Measurements from ENCODE around the gene ABHD16A. TPM values are rescaled to one million over a fixed set of nuclear protein-coding genes. Genes with fewer than 3 reads are reported as not detected.
A peak's percentile ranks its signal among the peaks of the same experiment; 100 is the strongest.

ABHD16A gene
- total and polyA plus RNA-seq, 2 of the 13 experiments (the other 11 are each of a cell fraction or from before 2014, with no cell fraction given) = 43.5 to 45.4 TPM

DNA sequence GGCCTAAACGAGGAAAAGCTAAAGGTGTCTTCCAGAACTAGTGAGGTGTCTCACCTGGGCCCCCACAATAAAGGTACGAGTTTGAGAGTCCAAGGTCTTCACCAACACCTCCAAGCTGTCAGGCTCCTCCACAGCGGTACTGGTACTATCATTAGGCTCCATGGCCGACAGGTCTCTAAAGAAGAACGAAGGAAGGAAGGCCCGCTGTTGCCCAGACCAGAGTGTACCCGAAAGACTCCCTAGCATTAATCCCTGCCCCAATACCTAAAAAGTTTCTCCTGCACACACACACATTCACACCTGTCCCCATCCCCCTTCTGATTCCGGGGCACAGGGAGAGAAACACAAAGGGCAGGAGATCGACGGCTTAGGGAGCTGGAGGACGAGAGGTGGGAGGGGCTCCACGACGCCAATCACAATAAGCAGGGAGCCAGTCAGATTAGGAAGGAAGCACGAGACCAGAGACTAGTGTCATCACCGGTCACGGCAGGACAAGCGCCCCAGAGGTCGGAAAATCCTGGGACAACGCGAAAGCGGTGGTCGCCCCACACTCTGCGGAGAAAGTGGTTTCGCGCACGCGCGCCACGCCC, 51.4 kb downstream of the ABHD16A start (continued):
- peak; percentile 13; the same call in 1 of the 2 replicates for TF ChIP-seq HNF1B (CRISPR knock-in tag; IDR thresholded peaks at IDR 0.05)
- peak; percentile 7; the same call in 1 of the 2 replicates for TF ChIP-seq MXD4 (CRISPR knock-in tag; IDR thresholded peaks at IDR 0.05)
- 0 out of 2 replicates have a peak, but pooled peaks have one; percentile 20 for TF ChIP-seq REL (CRISPR knock-in tag; conservative IDR thresholded peaks at IDR 0.05)

DNA sequence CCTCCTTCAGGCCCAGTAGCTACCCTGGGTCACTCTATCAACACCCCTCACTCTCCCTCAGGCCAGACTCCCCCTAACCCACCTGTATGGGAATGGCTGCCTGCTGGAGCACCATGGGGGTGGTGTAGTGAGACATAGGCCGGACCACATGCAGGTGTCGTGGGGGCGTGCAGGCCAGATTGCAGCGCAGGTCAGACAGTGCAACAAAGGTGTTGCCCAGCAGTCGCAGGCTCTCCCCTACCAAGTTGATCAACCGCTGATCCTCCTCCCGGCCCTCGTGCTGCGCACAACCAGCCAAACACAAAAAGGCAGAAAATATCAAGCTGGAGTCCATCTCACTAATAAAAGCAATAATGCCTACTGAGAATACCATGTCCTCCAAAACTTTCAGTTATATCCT, 57.8 kb downstream of the ABHD16A start:
- Histone ChIP-seq H3K4me2 (ENCODE audit: low read depth, low read length) (no peak overlapping the region), H4K20me1 (ENCODE audit: insufficient read depth, low read length) (no peaks in the 10 kb centered on the region), H3K4me3 (replicated peaks in 1 of 3; ENCODE audit: insufficient read depth in 1 of 3, low read depth in 2 of 3, low read length in 3 of 3) (no peak overlapping the region), H2AFZ (ENCODE audit: low read length) (no peak overlapping the region), H3K79me2 (ENCODE audit: insufficient read depth, low read length) (peaks cover 23% of the 10 kb centered on the region), H3K36me3 (replicated peaks in 1 of 2; ENCODE audit: control insufficient read depth in 1 of 2, insufficient read depth in 2 of 2, low read length in 2 of 2) (peaks cover 69 to 91% of the 10 kb centered on the region in 2 experiments), H3K9ac (ENCODE audit: insufficient read depth, low read depth, low read length) (no peak overlapping the region), H3K27ac (ENCODE audit: extremely low read length, insufficient read depth, low read length) (no peak overlapping the region), H3K27me3 (ENCODE audit: control insufficient read depth in 1 of 2, insufficient read depth in 2 of 2, low read length in 2 of 2) (no peaks in the 10 kb centered on the region), H3K9me3 (ENCODE audit: low read length) (no peaks in the 10 kb centered on the region), H3K4me1 (ENCODE audit: insufficient read depth, low read length) (peaks cover 37% of the 10 kb centered on the region)
- FAIRE-seq (no peak), DNase-seq (ENCODE audit: low spot score) (no peak), ATAC-seq (no peak)
- ChIA-PET POLR2A (interaction anchor here (0.9 to 3.6 kb wide), 5 partner anchors 9 to 24 kb away, joined by 3 to 104 read pairs (median 30); partner anchors contain the start of genes APOM, BAG6, C6orf47 and CSNK2B), CTCF (ENCODE audit: low intra/inter-chr PET ratio, low total read pairs) (no interaction called here)
- BruUV-seq (replicated peaks) = no TSS peak
- WGBS (ENCODE audit: low lambda C conversion rate) = 97% methylated on average over 9 of the region's 9 CpGs
- intact Hi-C loops (cut with micrococcal nuclease; ENCODE audit: unreplicated experiment) = no loop called here
- in situ Hi-C loops (cut with HindIII; ENCODE audit: extremely low pct_ligation_motif_present, low pct_unique_long_range_greater_than_20kb) = no loop called here
- no peak for TF ChIP-seq TEAD2 (CRISPR knock-in tag; IDR thresholded peaks at IDR 0.05)
- no peak for TF ChIP-seq ZNF883 (CRISPR knock-in tag; IDR thresholded peaks at IDR 0.05; ENCODE audit: not compliant biosample characterization)
- no peak for TF ChIP-seq ARNT (IDR thresholded peaks at IDR 0.05)
- TF ChIP-seq ZNF703 (CRISPR knock-in tag; IDR thresholded peaks at IDR 0.05; ENCODE audit: borderline replicate concordance) = no peak
- TF ChIP-seq ZNF720 (CRISPR knock-in tag; IDR thresholded peaks at IDR 0.05) = no peak
- no peak for TF ChIP-seq ZNF790 (CRISPR knock-in tag; IDR thresholded peaks at IDR 0.05; ENCODE audit: borderline replicate concordance)
- TF ChIP-seq ZKSCAN8 (CRISPR knock-in tag; IDR thresholded peaks at IDR 0.05; ENCODE audit: borderline replicate concordance) = no peak
- no peak for TF ChIP-seq ETV6 (CRISPR knock-in tag; conservative IDR thresholded peaks at IDR 0.05)
- TF ChIP-seq LCORL (IDR thresholded peaks at IDR 0.05) = no peak
- TF ChIP-seq LCORL (CRISPR knock-in tag; IDR thresholded peaks at IDR 0.05) = no peak
- no peak for TF ChIP-seq ZFP36L1 (CRISPR knock-in tag; IDR thresholded peaks at IDR 0.05)
- no peak for TF ChIP-seq ZNF24 (IDR thresholded peaks at IDR 0.05)
- no peak for TF ChIP-seq SP5 (CRISPR knock-in tag; IDR thresholded peaks at IDR 0.05; ENCODE audit: borderline replicate concordance, low read depth)
- TF ChIP-seq WIZ (CRISPR knock-in tag; IDR thresholded peaks at IDR 0.05) = no peak
- TF ChIP-seq RARG (CRISPR knock-in tag; IDR thresholded peaks at IDR 0.05; ENCODE audit: low read depth) = no peak
- TF ChIP-seq ZNF563 (CRISPR knock-in tag; IDR thresholded peaks at IDR 0.05) = no peak
